Measurements from ENCODE around the gene BSG. TPM values are rescaled to one million over a fixed set of nuclear protein-coding genes. Genes with fewer than 3 reads are reported as not detected.

The BSG gene
- total and polyA plus RNA-seq, 9 of the 15 experiments (the other 6 are each of a cell fraction or from before 2014, with no cell fraction given): 4.6 to 495 (median 187) TPM

DNA sequence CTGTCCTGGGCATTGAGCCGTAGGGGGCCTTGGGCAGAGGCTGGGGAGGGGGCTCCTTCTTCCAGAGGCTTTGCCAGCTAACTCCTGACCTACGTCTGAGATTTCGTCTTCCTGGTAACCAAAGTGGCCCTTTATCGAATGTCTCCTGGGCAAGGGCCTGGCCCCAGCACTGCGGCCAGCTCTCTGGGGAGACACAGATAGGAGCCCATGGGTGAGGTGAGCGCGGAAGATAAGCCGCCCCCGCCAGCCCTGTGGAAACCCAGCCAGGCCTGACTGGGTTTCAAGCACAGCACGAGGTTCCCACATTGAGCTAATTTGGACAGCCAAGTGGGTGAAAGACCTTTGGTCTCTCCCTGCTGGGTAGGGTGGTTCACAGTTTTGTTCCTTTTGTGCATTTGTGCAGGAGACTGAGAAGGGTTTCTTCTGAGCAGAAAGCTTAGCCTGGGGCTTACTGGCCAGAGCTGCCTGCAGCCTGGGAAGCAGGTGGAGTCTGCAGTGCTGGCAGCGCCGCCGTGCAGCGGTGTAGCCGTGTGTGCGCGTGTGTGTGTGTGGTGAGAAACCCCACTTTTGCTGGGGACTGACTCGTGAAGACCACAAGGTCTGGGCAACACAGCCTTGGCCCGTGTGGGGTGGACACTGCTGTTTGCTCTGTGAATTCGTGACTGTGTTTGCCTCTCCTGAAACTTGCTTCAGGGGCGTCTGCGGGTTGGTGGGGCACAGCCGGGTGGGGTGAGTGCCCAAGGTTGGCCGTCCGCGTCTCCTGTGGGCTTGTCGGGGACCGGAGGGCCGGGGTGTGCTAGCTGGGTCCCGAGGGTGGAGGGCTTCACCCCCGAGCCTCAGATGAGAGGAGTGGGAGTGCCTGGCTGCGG is 2.5 kb downstream of the BSG start (continued):
- TF ChIP-seq HNRNPLL (IDR thresholded peaks at IDR 0.05; ENCODE audit: low read depth, low read length, poor library complexity, severe bottlenecking) (no peak), NFIC (IDR thresholded peaks at IDR 0.05) (peak; percentile 96), ZNF311 (CRISPR knock-in tag; IDR thresholded peaks at IDR 0.05) (0 out of 2 replicates have a peak, but pooled peaks have one; percentile 69), MYNN (IDR thresholded peaks at IDR 0.05) (peak; percentile 97), MYNN (CRISPR knock-in tag; IDR thresholded peaks at IDR 0.05) (no peak), SMARCA5 (IDR thresholded peaks at IDR 0.05) (no peak), KDM2B (CRISPR knock-in tag; IDR thresholded peaks at IDR 0.05) (no peak), BRD4 (IDR thresholded peaks at IDR 0.05) (no peak), NBN (IDR thresholded peaks at IDR 0.05; ENCODE audit: low read depth) (peak; percentile 76; the same call in 1 of the 2 replicates), ZKSCAN8 (CRISPR knock-in tag; IDR thresholded peaks at IDR 0.05) (peak; percentile 71; the same call in 1 of the 2 replicates), SNRNP70 (optimal IDR thresholded peaks at IDR 0.05; ENCODE audit: low read depth, low read length) (peak; percentile 65), RFX5 (IDR thresholded peaks at IDR 0.05; ENCODE audit: low read depth, low read length) (0 out of 2 replicates have a peak, but pooled peaks have one; percentile 14), SAFB (IDR thresholded peaks at IDR 0.05; ENCODE audit: borderline replicate concordance, low read depth, low read length) (no peak), ZNF830 (CRISPR knock-in tag; IDR thresholded peaks at IDR 0.05) (no peak), SAFB2 (IDR thresholded peaks at IDR 0.05; ENCODE audit: borderline replicate concordance, low read depth, low read length, severe bottlenecking) (no peak)
- TF ChIP-seq, protein P1, sequence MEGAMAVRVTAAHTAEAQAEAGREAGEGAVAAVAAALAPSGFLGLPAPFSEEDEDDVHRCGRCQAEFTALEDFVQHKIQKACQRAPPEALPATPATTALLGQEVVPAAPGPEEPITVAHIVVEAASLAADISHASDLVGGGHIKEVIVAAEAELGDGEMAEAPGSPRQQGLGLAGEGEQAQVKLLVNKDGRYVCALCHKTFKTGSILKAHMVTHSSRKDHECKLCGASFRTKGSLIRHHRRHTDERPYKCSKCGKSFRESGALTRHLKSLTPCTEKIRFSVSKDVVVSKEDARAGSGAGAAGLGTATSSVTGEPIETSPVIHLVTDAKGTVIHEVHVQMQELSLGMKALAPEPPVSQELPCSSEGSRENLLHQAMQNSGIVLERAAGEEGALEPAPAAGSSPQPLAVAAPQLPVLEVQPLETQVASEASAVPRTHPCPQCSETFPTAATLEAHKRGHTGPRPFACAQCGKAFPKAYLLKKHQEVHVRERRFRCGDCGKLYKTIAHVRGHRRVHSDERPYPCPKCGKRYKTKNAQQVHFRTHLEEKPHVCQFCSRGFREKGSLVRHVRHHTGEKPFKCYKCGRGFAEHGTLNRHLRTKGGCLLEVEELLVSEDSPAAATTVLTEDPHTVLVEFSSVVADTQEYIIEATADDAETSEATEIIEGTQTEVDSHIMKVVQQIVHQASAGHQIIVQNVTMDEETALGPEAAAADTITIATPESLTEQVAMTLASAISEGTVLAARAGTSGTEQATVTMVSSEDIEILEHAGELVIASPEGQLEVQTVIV (CRISPR knock-in tag; IDR thresholded peaks at IDR 0.05; ENCODE audit: borderline replicate concordance): no peak
- TF ChIP-seq, protein P2, sequence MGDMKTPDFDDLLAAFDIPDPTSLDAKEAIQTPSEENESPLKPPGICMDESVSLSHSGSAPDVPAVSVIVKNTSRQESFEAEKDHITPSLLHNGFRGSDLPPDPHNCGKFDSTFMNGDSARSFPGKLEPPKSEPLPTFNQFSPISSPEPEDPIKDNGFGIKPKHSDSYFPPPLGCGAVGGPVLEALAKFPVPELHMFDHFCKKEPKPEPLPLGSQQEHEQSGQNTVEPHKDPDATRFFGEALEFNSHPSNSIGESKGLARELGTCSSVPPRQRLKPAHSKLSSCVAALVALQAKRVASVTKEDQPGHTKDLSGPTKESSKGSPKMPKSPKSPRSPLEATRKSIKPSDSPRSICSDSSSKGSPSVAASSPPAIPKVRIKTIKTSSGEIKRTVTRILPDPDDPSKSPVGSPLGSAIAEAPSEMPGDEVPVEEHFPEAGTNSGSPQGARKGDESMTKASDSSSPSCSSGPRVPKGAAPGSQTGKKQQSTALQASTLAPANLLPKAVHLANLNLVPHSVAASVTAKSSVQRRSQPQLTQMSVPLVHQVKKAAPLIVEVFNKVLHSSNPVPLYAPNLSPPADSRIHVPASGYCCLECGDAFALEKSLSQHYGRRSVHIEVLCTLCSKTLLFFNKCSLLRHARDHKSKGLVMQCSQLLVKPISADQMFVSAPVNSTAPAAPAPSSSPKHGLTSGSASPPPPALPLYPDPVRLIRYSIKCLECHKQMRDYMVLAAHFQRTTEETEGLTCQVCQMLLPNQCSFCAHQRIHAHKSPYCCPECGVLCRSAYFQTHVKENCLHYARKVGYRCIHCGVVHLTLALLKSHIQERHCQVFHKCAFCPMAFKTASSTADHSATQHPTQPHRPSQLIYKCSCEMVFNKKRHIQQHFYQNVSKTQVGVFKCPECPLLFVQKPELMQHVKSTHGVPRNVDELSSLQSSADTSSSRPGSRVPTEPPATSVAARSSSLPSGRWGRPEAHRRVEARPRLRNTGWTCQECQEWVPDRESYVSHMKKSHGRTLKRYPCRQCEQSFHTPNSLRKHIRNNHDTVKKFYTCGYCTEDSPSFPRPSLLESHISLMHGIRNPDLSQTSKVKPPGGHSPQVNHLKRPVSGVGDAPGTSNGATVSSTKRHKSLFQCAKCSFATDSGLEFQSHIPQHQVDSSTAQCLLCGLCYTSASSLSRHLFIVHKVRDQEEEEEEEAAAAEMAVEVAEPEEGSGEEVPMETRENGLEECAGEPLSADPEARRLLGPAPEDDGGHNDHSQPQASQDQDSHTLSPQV (IDR thresholded peaks at IDR 0.05): peak; percentile 57; the same call in 1 of the 2 replicates
- TF ChIP-seq, protein P3, sequence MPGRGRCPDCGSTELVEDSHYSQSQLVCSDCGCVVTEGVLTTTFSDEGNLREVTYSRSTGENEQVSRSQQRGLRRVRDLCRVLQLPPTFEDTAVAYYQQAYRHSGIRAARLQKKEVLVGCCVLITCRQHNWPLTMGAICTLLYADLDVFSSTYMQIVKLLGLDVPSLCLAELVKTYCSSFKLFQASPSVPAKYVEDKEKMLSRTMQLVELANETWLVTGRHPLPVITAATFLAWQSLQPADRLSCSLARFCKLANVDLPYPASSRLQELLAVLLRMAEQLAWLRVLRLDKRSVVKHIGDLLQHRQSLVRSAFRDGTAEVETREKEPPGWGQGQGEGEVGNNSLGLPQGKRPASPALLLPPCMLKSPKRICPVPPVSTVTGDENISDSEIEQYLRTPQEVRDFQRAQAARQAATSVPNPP (IDR thresholded peaks at IDR 0.05; ENCODE audit: borderline replicate concordance, insufficient read depth, insufficient read length): no peak
- TF ChIP-seq, protein P4, sequence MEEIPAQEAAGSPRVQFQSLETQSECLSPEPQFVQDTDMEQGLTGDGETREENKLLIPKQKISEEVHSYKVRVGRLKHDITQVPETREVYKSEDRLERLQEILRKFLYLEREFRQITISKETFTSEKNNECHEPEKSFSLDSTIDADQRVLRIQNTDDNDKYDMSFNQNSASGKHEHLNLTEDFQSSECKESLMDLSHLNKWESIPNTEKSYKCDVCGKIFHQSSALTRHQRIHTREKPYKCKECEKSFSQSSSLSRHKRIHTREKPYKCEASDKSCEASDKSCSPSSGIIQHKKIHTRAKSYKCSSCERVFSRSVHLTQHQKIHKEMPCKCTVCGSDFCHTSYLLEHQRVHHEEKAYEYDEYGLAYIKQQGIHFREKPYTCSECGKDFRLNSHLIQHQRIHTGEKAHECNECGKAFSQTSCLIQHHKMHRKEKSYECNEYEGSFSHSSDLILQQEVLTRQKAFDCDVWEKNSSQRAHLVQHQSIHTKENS (CRISPR knock-in tag; IDR thresholded peaks at IDR 0.05): no peak
